Esophagus squamous epithelium (tissue), 4 donors: ENCODE measurements around the gene UBTD1.

Experiments used
- POLR2A ChIP-seq, 4 donors: fragments of 450-650 bp; IDR thresholded peaks; one replicate each; pipeline ENCODE4 v1.6.1; 2017; ENCODE audit warnings: antibody characterized with exemption in 4 of 4, mild to moderate bottlenecking in 4 of 4, moderate library complexity in 3 of 4
- TF ChIP-seq, protein P1 (sequence below), 6 experiments: fragments of 450-650 bp in 4 of 6; fragments of 200-600 bp in 2 of 6; sonication (generic) in 2 of 6; IDR thresholded peaks; one replicate each; pipeline ENCODE4 v1.5.1; 2016 to 2019; ENCODE audit warnings: antibody characterized with exemption in 6 of 6, mild to moderate bottlenecking in 4 of 6, moderate library complexity in 4 of 6

DNA sequence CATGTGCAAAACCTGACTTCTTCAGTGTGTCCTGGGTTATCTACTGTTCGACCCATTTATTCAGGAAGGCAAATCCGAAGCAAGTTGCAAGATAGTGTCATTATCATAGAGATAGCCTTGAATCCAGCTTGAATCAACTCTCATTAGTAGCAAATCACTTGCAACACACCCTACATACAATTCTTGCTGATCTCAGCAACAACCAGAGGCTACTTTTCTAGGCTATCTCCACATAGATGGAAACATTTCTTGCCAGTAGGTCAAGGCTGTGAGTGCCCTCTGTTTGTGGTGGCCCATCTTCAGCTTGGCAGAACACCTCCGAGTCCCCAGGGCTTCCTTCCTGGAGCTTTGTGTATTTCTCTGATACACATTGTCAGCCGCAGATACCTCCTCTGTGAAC is 12.0 kb downstream of the UBTD1 start:
- TF ChIP-seq, protein P1, sequence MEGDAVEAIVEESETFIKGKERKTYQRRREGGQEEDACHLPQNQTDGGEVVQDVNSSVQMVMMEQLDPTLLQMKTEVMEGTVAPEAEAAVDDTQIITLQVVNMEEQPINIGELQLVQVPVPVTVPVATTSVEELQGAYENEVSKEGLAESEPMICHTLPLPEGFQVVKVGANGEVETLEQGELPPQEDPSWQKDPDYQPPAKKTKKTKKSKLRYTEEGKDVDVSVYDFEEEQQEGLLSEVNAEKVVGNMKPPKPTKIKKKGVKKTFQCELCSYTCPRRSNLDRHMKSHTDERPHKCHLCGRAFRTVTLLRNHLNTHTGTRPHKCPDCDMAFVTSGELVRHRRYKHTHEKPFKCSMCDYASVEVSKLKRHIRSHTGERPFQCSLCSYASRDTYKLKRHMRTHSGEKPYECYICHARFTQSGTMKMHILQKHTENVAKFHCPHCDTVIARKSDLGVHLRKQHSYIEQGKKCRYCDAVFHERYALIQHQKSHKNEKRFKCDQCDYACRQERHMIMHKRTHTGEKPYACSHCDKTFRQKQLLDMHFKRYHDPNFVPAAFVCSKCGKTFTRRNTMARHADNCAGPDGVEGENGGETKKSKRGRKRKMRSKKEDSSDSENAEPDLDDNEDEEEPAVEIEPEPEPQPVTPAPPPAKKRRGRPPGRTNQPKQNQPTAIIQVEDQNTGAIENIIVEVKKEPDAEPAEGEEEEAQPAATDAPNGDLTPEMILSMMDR (IDR thresholded peaks at IDR 0.05): no peak
- TF ChIP-seq POLR2A (IDR thresholded peaks at IDR 0.05): no peak
